Endodermal cell (in vitro differentiated cells): ENCODE measurements around the gene GLIS1. TPM values are rescaled to one million over a fixed set of nuclear protein-coding genes. Genes with fewer than 3 reads are reported as not detected.

ENCODE experiments used
- DNase-seq: peaks from one replicate; pipeline ENCODE4 v3.0.0-alpha.2; 2017
- H3K27ac ChIP-seq: 2 replicates; pipeline ENCODE4 v1.5.1; 2013; ENCODE audit warnings: mild to moderate bottlenecking, low read depth, low read length, moderate library complexity
- H3K27me3 ChIP-seq: 2 replicates; pipeline ENCODE4 v1.6.1; 2013; ENCODE audit warnings: mild to moderate bottlenecking, low read length, moderate library complexity; ENCODE audit not compliant: insufficient read depth, control insufficient read depth, poor library complexity, severe bottlenecking
- H3K36me3 ChIP-seq: 2 replicates; pipeline ENCODE4 v1.7.0; 2013; ENCODE audit warnings: mild to moderate bottlenecking, low read length, moderate library complexity; ENCODE audit not compliant: control insufficient read depth, insufficient read depth
- H3K4me1 ChIP-seq: one replicate; pipeline ENCODE4 v1.7.0; 2013; ENCODE audit warnings: low read length; ENCODE audit not compliant: control insufficient read depth, insufficient read depth
- H3K4me3 ChIP-seq: 2 replicates; pipeline ENCODE4 v1.5.1; 2013; ENCODE audit warnings: mild to moderate bottlenecking, low read length, moderate library complexity
- H3K9ac ChIP-seq: 2 replicates; pipeline ENCODE4 v1.6.1; 2013; ENCODE audit warnings: mild to moderate bottlenecking, low read length, moderate library complexity; ENCODE audit not compliant: poor library complexity, severe bottlenecking; ENCODE audit errors: extremely low read depth
- H3K9me3 ChIP-seq: 2 replicates; pipeline ENCODE4 v1.6.1; 2013; ENCODE audit warnings: mild to moderate bottlenecking, low read length, moderate library complexity; ENCODE audit not compliant: control insufficient read depth
- H3K27ac Mint-ChIP-seq: 2 replicates; pipeline ENCODE4 v1.8.0; 2020; ENCODE audit warnings: mixed read lengths
- H3K27me3 Mint-ChIP-seq: 2 replicates; pipeline ENCODE4 v1.8.0; 2021; ENCODE audit warnings: mild to moderate bottlenecking, mixed read lengths; ENCODE audit not compliant: insufficient read depth
- H3K36me3 Mint-ChIP-seq: 2 replicates; pipeline ENCODE4 v1.8.0; 2020; ENCODE audit warnings: low read depth, mixed read lengths
- H3K4me1 Mint-ChIP-seq: 2 replicates; pipeline ENCODE4 v1.8.0; 2020; ENCODE audit warnings: mixed read lengths
- H3K4me3 Mint-ChIP-seq: 2 replicates; pipeline ENCODE4 v1.8.0; 2020; ENCODE audit warnings: mild to moderate bottlenecking, moderate library complexity, mixed read lengths
- H3K9me3 Mint-ChIP-seq: 2 replicates; pipeline ENCODE4 v1.8.0; 2020; ENCODE audit warnings: mild to moderate bottlenecking, mixed read lengths
- CTCF ChIP-seq: fragments of 200-600 bp; sonication (generic); conservative IDR thresholded peaks from 2 replicates; pipeline ENCODE4 v1.5.0; 2021; ENCODE audit warnings: antibody characterized with exemption, mild to moderate bottlenecking
- WGBS, 2 experiments: methylation state at CpG; one replicate each; pipeline versions ENCODE4 v1.1.5 to v1.1.7; 2013; ENCODE audit warnings: missing lambda C conversion rate in 2 of 2, mixed read lengths in 1 of 2; ENCODE audit not compliant: insufficient coverage in 1 of 2, insufficient read length in 1 of 2; 5-methylcytosine and 5-hydroxymethylcytosine counted together
- total RNA-seq, 2 donors: library from RNA; stranded (reverse); fragmentation: NEBNext Ultra II Directional in 1 of 2; extraction: Animal tissue kit (Norgen Biotek cat#: 25700) in 1 of 2; gene quantifications; 2 replicates in 1 of 2; 3 replicates in 1 of 2; pipeline ENCODE4 v1.2.1, GENCODE V29; 2021

Gene GLIS1
- total RNA-seq, 2 donors from 2014 or later = 2.1 to 3.9 TPM

- H3K9me3 ChIP-seq = no peaks in the 10 kb centered on the region
- no peaks in the 10 kb centered on the region for H3K27me3 ChIP-seq
- peaks cover 13% of the 10 kb centered on the region for H3K4me1 Mint-ChIP-seq
- TF ChIP-seq CTCF = no peak
- H3K4me3 Mint-ChIP-seq = no peak overlapping the region
- peak overlapping the region; percentile 52 for H3K27ac Mint-ChIP-seq
- H3K27me3 Mint-ChIP-seq = peaks cover 2% of the 10 kb centered on the region
- peaks cover 10% of the 10 kb centered on the region for H3K4me1 ChIP-seq
- 92 to 95% methylated on average over 13 to 19 of the region's 19 CpGs for WGBS, 2 experiments
- no peak overlapping the region for H3K4me3 ChIP-seq
- H3K27ac ChIP-seq = peak overlapping the region; percentile 68
- no peaks in the 10 kb centered on the region for H3K36me3 ChIP-seq
- H3K9me3 Mint-ChIP-seq = no peaks in the 10 kb centered on the region
- H3K36me3 Mint-ChIP-seq = no peaks in the 10 kb centered on the region
- DNase-seq = no peak
- no peak overlapping the region for H3K9ac ChIP-seq
Measured at GRCh38 chr1:53517821-53518352, 221.1 kb downstream of the GLIS1 start.

GRCh38 chr1:53517109-53517508 lies 221.9 kb downstream of the GLIS1 start:
- peak; percentile 66 for DNase-seq
- Histone ChIP-seq H3K36me3 (no peaks in the 10 kb centered on the region), H3K9me3 (no peaks in the 10 kb centered on the region), H3K4me3 (no peak overlapping the region), H3K4me1 (peaks cover 14% of the 10 kb centered on the region), H3K9ac (no peak overlapping the region), H3K27me3 (no peaks in the 10 kb centered on the region), H3K27ac (peak overlapping the region; percentile 68)
- peak; percentile 32 for TF ChIP-seq CTCF
- H3K27me3 Mint-ChIP-seq = peaks cover 2% of the 10 kb centered on the region
- 86 to 97% methylated on average over 4 to 7 of the region's 7 CpGs for WGBS, 2 experiments
- peak overlapping the region; percentile 52 for H3K27ac Mint-ChIP-seq
- no peaks in the 10 kb centered on the region for H3K36me3 Mint-ChIP-seq
- H3K4me3 Mint-ChIP-seq = no peak overlapping the region
- peaks cover 19% of the 10 kb centered on the region for H3K4me1 Mint-ChIP-seq
- no peaks in the 10 kb centered on the region for H3K9me3 Mint-ChIP-seq

GRCh38 chr1:53516181-53516580 lies 222.8 kb downstream of the GLIS1 start:
- Histone ChIP-seq H3K27ac (no peak overlapping the region), H3K36me3 (no peaks in the 10 kb centered on the region), H3K4me1 (peaks cover 21% of the 10 kb centered on the region), H3K9ac (no peak overlapping the region), H3K4me3 (no peak overlapping the region), H3K27me3 (no peaks in the 10 kb centered on the region), H3K9me3 (no peaks in the 10 kb centered on the region)
- Mint-ChIP-seq H3K27ac (no peak overlapping the region), H3K9me3 (no peaks in the 10 kb centered on the region), H3K4me1 (peaks cover 28% of the 10 kb centered on the region), H3K4me3 (no peak overlapping the region), H3K36me3 (no peaks in the 10 kb centered on the region), H3K27me3 (peaks cover 2% of the 10 kb centered on the region)
- no peak for DNase-seq
- WGBS, 2 experiments = 87 to 90% methylated on average over 4 to 7 of the region's 7 CpGs
- TF ChIP-seq CTCF = no peak
